Calu3 (cell line): ENCODE measurements around the gene ITIH3. TPM values are rescaled to one million over a fixed set of nuclear protein-coding genes. Genes with fewer than 3 reads are reported as not detected.

Experiments
- BruUV-seq: library from RNA; stranded (reverse); fragments of 400-500 nt; replicated peaks from 2 replicates; lab custom pipeline; 2021; lab: Mats Ljungman, UMichigan
- CTCF ChIA-PET: fragments of 300-600 bp; sonication (Branson Sonifier 250); formaldehyde crosslinking; loops from one replicate; lab custom pipeline; 2022; ENCODE audit warnings: antibody characterized with exemption; lab: Charles Lee
- DNase-seq: peaks from one replicate; pipeline ENCODE4 v3.0.0; 2022
- H3K27ac Mint-ChIP-seq: one replicate; pipeline ENCODE4 v1.8.0; 2022; ENCODE audit warnings: mixed read lengths; ENCODE audit not compliant: unreplicated experiment
- H3K27me3 Mint-ChIP-seq: one replicate; pipeline ENCODE4 v1.8.0; 2022; ENCODE audit warnings: mixed read lengths; ENCODE audit not compliant: unreplicated experiment
- H3K36me3 Mint-ChIP-seq: one replicate; pipeline ENCODE4 v1.8.0; 2022; ENCODE audit warnings: mild to moderate bottlenecking, moderate library complexity, mixed read lengths; ENCODE audit not compliant: insufficient read depth, unreplicated experiment
- H3K4me1 Mint-ChIP-seq: one replicate; pipeline ENCODE4 v1.8.0; 2022; ENCODE audit warnings: mild to moderate bottlenecking, low read depth, mixed read lengths; ENCODE audit not compliant: unreplicated experiment
- H3K4me3 Mint-ChIP-seq: one replicate; pipeline ENCODE4 v1.8.0; 2022; ENCODE audit warnings: mild to moderate bottlenecking, low read depth, moderate library complexity, mixed read lengths; ENCODE audit not compliant: unreplicated experiment
- H3K9me3 Mint-ChIP-seq: one replicate; pipeline ENCODE4 v1.8.0; 2022; ENCODE audit warnings: low read depth, mixed read lengths; ENCODE audit not compliant: unreplicated experiment
- CTCF ChIP-seq: fragments of 200-600 bp; IDR thresholded peaks from one replicate; pipeline ENCODE4 v1.8.0; 2022; ENCODE audit warnings: antibody characterized with exemption; ENCODE audit not compliant: unreplicated experiment
- intact Hi-C: fragments of 100-400 bp; cut with micrococcal nuclease; formaldehyde crosslinking; loops from one replicate; pipeline ENCODE4 v1.10.0; 2022; ENCODE audit not compliant: unreplicated experiment
- total RNA-seq: library from RNA; stranded (reverse); gene quantifications from 2 replicates; pipeline ENCODE4 v1.2.3, GENCODE V29; 2022

ITIH3 gene
- total RNA-seq, 1 experiment from 2014 or later = not detected

GRCh38 chr3:52790337-52790736, 4.3 kb upstream of the ITIH3 start:
- TF ChIP-seq CTCF = no peak
- CTCF ChIA-PET = no interaction called here
- Mint-ChIP-seq H3K36me3 (no peaks in the 10 kb centered on the region), H3K4me3 (no peak overlapping the region), H3K27ac (no peak overlapping the region), H3K4me1 (no peaks in the 10 kb centered on the region), H3K27me3 (peaks cover 75% of the 10 kb centered on the region), H3K9me3 (no peaks in the 10 kb centered on the region)
- BruUV-seq = no TSS peak
- intact Hi-C loops = no loop called here
- DNase-seq = no peak

GRCh38 chr3:52790741-52791140, 3.9 kb upstream of the ITIH3 start:
- no peaks in the 10 kb centered on the region for H3K9me3 Mint-ChIP-seq
- no peaks in the 10 kb centered on the region for H3K4me1 Mint-ChIP-seq
- CTCF ChIA-PET = no interaction called here
- no TSS peak for BruUV-seq
- peaks cover 75% of the 10 kb centered on the region for H3K27me3 Mint-ChIP-seq
- H3K4me3 Mint-ChIP-seq = no peak overlapping the region
- intact Hi-C loops = no loop called here
- no peaks in the 10 kb centered on the region for H3K36me3 Mint-ChIP-seq
- H3K27ac Mint-ChIP-seq = no peak overlapping the region
- no peak for DNase-seq
- no peak for TF ChIP-seq CTCF

- H3K9me3 Mint-ChIP-seq = no peaks in the 10 kb centered on the region
- intact Hi-C loops = no loop called here
- no peak overlapping the region for H3K27ac Mint-ChIP-seq
- no peaks in the 10 kb centered on the region for H3K36me3 Mint-ChIP-seq
- no peaks in the 10 kb centered on the region for H3K4me1 Mint-ChIP-seq
- DNase-seq = no peak
- TF ChIP-seq CTCF = no peak
- no peak overlapping the region for H3K4me3 Mint-ChIP-seq
- CTCF ChIA-PET = no interaction called here
- BruUV-seq = no TSS peak
- H3K27me3 Mint-ChIP-seq = peaks cover 73% of the 10 kb centered on the region
Measured at GRCh38 chr3:52791366-52791765, 3.2 kb upstream of the ITIH3 start.

- no peak for DNase-seq
- H3K27ac Mint-ChIP-seq = no peak overlapping the region
- no peaks in the 10 kb centered on the region for H3K4me1 Mint-ChIP-seq
- TF ChIP-seq CTCF = no peak
- H3K36me3 Mint-ChIP-seq = no peaks in the 10 kb centered on the region
- no peak overlapping the region for H3K4me3 Mint-ChIP-seq
- CTCF ChIA-PET = interaction anchor here (1.0 to 1.2 kb wide), 2 partner anchors 14 to 21 kb away, joined by 3 to 4 read pairs; partner anchors contain the start of genes ITIH1 and NEK4
- no TSS peak for BruUV-seq
- intact Hi-C loops = no loop called here
- H3K27me3 Mint-ChIP-seq = peaks cover 67% of the 10 kb centered on the region
- H3K9me3 Mint-ChIP-seq = no peaks in the 10 kb centered on the region
Measured at GRCh38 chr3:52791928-52792327, 2.7 kb upstream of the ITIH3 start.
